Activated CD8-positive, alpha-beta memory T cell treated with anti-CD3 and anti-CD28 coated beads, Interleukin-2, amount 50 U/mL, for 24 hours (primary cell): ENCODE results near the gene RTN4IP1.

Experiments used
- DNase-seq: peaks from one replicate; pipeline ENCODE4 v3.0.0-alpha.2; 2020; ENCODE audit errors: extremely low read depth

RTN4IP1 gene

DNA sequence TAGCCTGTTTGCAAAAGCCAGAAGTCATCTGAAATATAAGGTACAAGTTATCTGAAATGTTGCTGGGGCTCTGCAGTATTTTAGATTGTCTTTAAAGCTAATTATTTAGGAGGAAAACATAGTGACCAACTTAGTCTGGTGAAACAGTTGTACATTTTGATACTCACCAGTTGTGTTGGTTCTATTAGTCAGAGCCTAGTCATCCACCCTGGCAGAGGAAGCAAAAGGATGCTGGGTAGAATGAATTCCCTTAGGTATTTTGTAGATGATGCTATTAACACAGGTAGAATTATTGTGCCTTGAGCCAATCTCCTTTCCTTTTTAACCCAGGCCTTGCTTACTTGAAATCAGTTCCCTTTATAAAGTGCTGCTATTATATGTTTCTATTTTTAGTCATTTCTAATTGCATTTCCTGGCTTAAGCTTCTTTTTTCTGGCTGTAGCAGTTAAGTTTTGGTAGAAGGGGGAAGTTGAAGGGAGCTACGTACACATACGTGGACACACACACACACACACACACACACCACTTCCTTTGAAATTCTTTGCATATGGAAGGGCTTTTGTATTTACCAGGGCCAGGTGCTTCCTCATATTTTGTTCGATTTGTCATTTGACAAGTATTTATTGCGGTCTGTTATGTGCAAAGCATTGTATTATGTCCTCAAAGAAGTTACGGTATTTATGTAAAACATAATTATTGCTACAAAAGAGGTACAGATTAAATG lies 82.4 kb downstream of the RTN4IP1 start:
- no peak for DNase-seq

DNA sequence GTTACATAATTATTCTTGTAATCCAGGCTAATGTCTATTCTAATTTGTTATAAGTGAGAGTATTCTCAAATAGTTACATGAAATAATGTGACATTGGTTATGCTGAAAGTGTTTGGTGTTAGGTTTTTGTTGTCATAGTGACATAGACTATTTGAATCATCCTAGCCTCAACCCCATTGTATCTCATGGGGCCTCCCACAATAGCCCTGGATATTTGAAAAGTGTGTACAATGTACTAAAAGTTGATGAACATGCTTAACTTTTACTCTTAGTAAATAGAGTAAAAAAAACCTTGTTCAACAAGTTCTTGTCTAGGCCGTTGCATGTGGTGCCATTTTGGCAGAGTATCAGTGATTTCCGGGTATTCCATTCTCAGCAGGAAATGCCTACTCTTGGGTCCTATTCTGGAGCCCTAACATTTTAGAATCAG lies 83.0 kb downstream of the RTN4IP1 start:
- DNase-seq, result no peak

DNA sequence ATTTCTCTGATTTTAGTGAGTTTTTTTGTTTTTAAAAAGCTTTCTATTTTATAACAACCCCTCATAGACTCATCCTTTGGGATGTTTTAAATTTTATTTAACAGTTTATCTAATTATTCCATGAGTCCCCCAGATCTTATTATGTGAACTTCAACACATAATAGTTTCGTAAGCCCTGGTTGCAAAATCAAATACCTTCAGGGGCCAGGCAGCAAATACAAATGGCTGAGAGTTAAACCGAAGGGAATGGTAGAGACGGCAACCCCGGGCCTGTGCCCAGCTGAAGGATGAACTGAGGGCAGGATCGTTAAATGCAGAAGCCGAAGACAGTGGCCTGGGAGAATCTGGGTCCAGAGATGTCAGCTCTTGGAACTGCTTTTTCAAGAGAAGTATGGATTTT lies 88.4 kb downstream of the RTN4IP1 start:
- no peak for DNase-seq

DNA sequence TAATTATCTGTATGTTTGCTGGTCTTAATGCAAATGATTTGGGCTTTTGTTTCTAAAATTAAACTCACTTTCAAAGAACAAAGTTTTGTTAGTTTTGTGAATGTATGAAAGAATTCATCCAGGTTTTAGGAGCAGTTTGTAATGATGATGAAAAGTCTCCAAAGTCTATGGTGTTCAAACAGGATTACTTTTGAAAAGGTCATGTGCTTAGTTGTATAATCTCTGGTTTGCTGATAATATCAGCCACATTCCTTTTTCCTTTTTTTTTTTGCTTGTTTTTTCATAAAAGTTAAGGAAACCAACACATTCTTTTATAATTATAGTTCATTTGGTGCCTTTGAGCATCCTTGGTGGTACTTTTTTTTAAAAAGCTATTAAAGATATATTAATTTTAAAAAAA lies 88.9 kb downstream of the RTN4IP1 start:
- no peak for DNase-seq

DNA sequence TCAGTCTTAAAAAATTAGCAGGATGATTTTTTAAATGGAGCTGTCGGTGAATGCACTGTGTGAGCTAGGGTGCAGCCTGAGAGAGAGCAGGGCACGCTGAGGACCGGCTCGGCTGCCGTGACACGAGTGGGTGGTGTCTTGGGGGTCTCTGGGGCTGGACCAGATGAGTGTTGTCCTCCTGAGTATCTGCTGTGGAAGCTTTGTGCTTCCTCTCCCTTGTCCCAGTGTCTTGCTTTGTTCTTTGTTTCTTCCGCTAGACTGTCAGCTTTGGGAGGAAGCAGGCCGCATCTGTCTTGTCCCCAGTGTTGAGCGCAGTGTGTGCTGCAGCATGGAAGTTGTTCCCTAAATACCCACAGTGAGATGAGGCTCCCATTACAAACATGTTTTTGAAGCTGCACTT lies 89.4 kb downstream of the RTN4IP1 start:
- no peak for DNase-seq

DNA sequence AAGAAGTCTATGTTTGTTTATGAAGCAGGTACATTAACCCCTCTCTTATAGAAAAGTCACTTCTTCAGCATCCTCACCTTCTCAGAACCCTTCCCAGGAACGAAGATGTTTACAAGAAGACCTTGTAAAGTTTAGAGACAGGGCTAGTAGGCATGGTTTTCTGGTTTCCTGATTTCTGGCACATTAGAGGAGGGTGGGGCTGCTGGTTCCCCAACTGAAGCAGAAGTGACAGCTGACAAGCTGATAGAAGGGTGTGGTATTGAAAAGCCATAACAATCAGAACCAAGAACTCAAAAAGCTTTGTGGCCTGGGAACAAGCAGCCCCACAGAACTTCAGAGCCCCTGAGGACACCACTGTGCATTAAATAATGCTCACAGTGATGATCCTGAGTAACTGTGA lies 91.2 kb downstream of the RTN4IP1 start:
- DNase-seq, result no peak

DNA sequence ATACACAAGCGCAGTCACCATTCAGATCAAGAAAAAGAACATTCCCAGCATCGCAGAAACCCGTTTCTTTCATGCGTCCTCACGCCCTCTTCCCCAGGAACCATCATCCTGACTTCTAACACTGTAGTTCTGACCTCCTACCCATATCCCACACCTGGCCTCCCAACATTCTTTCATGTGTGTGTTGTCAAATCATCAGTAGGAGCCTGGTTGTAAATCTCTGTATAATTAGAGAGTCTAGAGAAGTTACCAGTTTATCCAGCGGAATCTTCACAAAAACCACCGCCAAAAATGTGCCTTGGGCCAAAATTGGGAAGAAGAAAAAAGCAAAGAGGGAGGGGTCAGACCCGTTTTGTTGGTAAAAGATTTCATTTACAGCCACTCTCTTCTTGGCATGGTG lies 91.6 kb downstream of the RTN4IP1 start:
- DNase-seq, result no peak

DNA sequence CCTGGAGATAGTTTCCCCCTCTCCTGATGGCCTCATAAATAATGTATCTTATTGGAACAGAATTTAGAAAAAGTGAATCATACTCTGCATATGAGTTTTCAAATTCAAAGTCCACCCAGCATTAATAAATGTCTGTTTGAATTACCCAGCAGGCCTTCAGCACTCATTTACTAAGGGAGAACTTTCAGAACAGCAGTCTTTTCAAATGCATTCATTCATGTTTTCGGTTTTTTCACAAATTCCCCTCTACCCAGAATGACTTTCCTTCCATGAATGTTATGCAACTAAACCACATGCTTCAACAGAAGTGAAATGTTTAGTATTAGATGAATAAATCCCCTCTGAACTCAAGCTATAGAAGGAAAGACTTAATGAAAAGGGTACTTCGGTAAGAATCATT lies 92.4 kb downstream of the RTN4IP1 start:
- DNase-seq, result no peak

DNA sequence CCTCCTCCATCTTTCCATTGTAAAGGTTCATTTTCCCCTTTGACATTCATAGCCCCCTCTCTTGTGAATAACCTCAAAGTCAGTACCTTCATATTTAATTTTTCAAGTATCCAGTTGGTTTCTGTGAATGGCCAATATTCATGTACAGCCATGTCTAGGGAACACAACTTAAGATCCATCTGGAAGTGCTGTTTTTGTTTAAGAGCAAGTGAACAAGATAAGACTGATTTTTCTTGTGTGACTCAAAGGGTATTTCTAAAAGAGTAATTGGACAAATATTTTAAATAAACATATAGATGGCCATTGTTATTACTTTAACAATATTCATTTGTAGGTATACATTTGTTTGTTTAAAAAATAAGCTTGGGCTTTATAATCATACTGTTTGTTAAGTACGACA lies 92.9 kb downstream of the RTN4IP1 start:
- DNase-seq, result no peak

DNA sequence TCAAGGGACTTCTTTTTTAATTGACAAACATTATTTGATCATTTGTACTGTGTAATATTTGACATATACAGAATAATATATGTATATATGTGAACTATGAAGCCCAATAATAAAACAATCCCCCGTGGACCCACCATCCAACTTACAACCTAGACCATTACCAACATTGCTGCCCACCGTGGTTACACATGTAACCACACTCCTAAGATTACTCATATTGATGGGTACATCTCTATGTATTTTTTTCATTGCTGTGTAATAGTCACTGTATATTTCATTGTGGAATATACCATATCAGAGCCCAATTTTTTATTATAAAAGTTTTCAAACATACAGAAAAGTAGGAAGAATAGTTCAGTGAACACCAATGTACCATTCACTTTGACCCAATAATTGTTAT lies 94.3 kb downstream of the RTN4IP1 start:
- no peak for DNase-seq

DNA sequence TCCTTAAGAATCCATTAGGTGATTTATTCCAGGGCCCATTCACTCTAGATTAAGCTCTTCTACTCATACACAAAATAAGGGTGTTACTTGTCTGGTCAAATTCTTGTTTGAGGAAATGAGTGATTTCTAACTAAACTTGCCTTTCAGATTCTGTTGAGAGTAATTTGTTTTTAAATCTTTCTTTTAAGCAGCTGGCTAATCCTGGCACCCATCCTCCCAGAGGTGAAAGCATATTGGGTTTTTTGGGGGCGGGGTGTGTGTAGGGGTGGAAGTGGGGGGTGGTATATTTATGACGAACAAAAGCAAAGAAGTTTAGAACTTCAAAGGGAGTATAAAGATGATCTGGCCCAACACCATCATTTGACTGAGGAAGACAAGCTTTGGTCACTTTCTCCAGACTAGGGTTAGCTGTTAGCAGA lies 94.7 kb downstream of the RTN4IP1 start:
- DNase-seq, result no peak

DNA sequence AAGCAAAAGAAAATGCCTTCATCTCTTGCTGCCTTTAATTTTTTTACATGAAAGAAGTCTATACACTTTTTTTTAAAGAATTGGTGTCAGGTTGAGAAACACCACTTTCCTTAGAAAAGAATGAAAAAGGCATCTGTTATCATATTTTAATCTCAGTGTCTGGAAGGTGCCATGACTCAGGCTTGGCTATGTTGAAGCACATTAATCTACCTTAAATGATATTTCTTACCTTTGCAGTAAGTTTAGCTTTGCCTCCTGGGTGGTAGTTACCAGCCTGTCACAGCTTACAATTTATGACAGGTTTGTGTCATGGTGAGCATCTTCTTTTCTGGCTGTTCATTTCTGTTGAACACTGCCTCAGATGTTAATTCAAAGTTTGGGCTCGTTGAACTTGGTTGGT lies 95.3 kb downstream of the RTN4IP1 start:
- DNase-seq, result no peak

DNA sequence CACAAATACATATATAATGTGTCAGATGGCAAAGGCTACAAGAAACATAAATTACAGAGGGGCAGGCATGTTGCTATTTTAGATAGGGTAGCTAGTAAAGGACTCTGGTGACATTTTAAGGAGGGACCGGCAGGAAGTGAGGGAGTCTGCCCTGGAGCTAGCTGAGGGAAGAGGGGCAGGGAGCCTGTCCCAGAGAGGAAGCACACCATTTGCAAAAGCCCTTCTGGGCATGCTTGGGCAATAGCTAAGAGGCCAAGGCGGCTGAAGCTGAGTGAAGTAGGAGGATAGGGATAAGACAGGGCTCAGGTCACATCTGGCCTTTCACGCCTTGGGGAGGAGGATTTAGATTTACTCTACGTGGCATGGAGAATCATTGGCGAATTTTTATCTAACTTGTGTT lies 96.2 kb downstream of the RTN4IP1 start:
- no peak for DNase-seq

DNA sequence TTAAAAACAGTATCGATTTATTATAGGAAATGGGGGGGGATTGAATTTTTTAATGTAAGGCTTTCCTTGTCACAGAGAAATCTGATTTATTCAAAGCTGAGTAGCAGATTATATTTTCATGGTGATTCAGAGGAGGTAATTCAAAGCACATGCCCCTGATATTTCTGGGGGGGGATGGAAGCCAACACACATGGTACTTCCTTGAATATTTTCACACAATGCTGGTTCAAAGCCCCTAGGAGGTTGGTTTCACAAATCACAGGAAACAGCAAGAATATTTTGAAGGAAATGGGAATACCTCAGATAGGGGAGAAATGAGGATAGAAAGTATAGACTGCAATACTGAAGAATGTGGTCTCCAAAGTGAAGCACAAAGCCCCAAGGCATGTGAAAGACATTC lies 98.8 kb downstream of the RTN4IP1 start:
- no peak for DNase-seq

DNA sequence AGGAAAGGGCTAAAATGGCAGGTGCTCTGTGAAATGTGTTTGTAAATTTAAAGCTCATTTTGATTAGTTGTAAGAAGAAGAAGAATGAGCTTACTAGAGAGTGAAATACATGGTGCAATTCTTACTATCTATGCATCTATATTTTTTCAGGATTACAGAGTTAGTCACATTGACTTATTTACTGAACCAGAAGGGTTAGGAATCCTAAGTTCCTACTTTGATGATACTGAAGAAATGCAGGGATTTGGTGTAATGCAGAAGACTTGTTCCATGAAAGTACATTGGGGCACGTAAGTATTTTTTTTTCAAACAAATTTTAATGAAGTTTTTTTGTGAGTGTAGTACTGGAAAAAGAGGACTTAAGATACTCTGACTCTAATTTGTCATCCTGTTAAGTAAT lies 99.3 kb downstream of the RTN4IP1 start:
- DNase-seq, result no peak

DNA sequence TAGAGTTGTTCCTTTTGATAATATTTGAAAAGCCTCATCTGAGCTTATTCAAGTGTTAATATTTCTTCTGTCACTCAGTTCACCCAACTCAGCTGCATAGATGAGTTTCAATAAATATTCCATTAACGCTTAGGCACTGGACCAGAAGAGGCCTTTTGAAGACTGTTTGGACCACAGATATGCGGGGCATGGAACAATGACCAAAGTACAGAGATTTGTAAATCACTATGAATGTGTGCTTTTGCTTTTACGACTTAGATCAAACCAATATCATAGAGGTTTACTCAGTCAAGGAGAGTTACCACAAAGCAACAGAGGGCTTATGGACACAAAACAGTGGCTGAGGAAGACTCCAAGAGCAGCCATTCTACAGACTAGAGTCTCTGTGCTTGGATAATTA lies 99.9 kb downstream of the RTN4IP1 start:
- no peak for DNase-seq

DNA sequence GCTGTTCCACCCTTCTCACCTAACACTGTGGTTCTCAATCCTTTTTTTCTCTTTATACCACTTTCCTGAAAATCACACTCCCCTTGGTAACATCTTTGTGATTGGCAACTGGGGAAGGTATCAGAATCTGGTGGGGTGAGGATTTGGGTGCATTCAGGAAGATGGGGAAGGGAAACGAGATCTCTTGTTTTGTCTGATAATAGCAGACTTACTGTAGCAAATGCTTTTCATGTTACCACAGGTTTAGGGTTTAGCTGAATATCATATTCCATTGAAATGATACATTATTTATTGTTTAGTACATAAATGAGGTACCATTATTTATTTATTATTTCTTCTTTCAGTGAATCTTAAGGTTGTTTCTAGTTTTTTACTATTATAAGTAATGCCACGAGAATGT lies 100.8 kb downstream of the RTN4IP1 start:
- DNase-seq, result no peak

DNA sequence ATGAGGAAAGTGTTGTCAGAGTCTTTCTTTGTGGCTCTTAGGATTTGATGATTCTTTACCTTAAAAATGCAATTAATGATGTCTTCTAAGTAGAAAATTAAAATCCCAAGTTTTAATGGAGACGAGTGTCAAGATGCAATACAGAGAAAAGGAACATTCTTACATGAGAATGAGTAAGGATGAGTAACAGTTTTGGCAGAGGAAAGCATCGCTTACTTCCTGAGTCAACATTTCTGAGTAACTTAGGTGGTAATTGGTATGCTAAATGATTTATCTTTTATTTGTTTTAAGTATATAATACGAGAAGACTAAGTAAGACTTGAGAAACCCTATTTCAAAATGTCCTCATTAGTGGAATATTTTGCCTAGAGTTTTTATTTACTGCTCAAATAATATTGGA lies 101.3 kb downstream of the RTN4IP1 start:
- DNase-seq, result no peak

DNA sequence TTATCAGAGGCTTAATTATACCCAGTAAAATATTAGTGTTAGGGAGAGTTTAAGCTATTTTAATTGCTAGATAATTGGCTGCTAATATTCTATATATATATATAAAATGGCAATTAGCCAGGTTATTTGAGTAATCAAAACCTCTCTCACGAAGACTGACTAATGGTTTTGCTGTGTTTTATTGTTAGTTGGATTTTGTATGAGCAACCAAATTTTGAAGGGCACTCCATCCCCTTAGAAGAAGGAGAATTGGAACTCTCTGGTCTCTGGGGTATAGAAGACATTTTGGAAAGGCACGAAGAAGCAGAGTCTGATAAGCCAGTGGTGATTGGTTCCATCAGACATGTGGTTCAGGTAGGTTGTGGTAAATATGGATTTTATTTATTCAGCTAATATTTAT lies 102.2 kb downstream of the RTN4IP1 start:
- no peak for DNase-seq

DNA sequence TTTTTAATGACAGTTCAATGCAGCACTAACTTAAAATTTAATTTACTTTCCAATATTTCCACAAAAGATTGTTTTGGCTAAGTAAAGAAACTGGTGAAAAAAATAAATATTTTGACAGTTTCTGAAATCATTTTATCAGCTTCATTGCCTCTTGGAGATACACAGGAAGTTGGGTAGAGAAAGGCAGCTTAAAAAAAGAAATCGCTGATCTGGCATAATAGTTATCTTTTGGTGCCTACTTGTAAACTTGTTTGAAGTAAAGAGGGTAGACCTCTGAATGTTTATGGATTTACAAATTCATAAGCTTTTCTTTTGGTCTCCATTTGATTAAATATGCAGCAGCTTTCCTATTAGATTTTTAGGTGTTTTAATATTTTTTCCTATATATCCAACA lies 103.4 kb downstream of the RTN4IP1 start:
- no peak for DNase-seq

DNA sequence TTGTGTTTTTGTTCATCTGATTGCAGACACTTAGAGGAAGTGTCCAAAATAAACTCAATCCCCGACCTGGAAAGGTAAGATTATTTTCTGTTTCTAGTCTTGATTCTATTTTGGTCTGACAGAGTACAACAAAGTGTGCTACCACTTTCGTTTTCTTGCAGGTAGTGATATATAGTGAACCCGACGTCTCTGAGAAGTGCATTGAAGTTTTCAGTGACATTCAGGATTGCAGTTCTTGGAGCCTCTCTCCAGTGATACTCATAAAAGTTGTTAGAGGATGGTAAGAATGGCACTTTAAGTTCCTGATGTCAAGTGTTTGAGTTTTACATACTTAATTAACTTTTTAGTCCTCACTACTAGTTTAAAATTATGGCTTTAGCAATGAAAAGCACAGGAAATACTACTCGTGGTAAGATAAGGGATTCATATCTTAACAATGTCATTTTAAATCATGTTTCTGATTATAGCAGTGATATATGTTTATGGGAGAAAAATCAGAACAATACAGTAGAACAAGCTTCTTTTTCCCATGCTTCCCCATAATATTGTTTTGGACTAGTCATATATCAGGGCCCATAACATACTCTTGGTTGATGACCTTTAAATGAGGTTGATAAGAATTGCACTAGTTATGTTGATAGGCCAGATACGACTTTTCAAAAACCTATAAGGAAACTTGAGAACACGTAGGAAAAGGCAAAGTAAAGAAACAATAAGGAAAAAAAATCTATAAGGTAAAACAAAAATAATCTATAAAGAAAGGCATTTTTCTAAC lies 104.0 kb downstream of the RTN4IP1 start:
- no peak for DNase-seq

DNA sequence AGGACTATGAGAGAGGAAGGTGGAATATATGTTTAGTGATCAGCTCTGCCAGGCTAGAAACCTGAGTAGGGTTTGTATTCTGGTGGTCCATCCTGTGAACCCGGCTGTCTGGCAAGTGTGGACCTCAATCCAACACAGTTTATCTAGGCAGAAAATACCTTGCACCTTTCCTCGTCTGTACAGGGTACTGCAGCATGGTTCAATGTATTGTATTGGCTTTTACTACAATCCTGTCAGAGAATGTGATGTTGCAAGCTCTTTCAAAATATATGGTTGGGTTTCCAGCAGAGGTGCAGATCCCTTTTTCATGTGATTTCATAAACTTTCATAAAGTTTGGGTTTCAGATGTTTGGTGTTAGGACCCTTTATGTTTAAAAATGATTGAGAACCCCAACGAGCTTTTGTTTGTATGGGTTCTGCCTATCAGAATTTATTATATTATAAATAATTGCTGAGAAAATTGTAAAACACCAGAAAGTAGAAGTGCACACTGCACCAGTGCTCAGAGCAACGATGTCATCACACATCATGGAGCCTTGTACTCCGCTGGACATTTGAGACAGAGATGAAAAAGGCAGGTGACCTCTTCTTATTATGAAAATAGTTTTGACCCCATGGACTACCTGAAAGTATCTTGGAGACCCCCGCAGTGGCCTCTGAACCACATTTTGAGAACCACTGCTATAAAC lies 106.6 kb downstream of the RTN4IP1 start:
- DNase-seq, result no peak
